Trophoblast cell (in vitro differentiated cells and primary cell): Measurements from ENCODE around the gene SLC43A3.

Source experiments
- DNase-seq, 2 donors: peaks; one replicate each; pipeline ENCODE4 v3.0.0-alpha.2; 2016
- H2AFZ ChIP-seq: 2 replicates; pipeline ENCODE4 v1.6.1; 2013; ENCODE audit warnings: low read length, moderate library complexity, mild to moderate bottlenecking; ENCODE audit not compliant: insufficient read depth, poor library complexity
- H2AK5ac ChIP-seq: 2 replicates; pipeline ENCODE4 v1.6.1; 2013; ENCODE audit warnings: mild to moderate bottlenecking, low read length
- H2BK120ac ChIP-seq: 2 replicates; pipeline ENCODE4 v1.6.1; 2013; ENCODE audit warnings: low read length, mild to moderate bottlenecking, moderate library complexity; ENCODE audit not compliant: insufficient read depth, poor library complexity
- H2BK12ac ChIP-seq: 2 replicates; pipeline ENCODE4 v1.6.1; 2013; ENCODE audit warnings: mild to moderate bottlenecking, low read length, moderate library complexity
- H2BK5ac ChIP-seq: 2 replicates; pipeline ENCODE4 v1.6.1; 2013; ENCODE audit warnings: low read length, low read depth, moderate library complexity, mild to moderate bottlenecking; ENCODE audit not compliant: poor library complexity
- H3K14ac ChIP-seq: 2 replicates; pipeline ENCODE4 v1.6.1; 2013; ENCODE audit warnings: mild to moderate bottlenecking, low read length
- H3K18ac ChIP-seq: 2 replicates; pipeline ENCODE4 v1.6.1; 2013; ENCODE audit warnings: mild to moderate bottlenecking, low read length
- H3K23ac ChIP-seq: 2 replicates; pipeline ENCODE4 v1.6.1; 2013; ENCODE audit warnings: low read length
- H3K27ac ChIP-seq: 2 replicates; pipeline ENCODE4 v1.5.1; 2013; ENCODE audit warnings: low read depth, mild to moderate bottlenecking, inconsistent platforms, low read length, moderate library complexity
- H3K27me3 ChIP-seq: 2 replicates; pipeline ENCODE4 v1.6.1; 2013; ENCODE audit warnings: inconsistent platforms, mild to moderate bottlenecking, low read length, moderate library complexity; ENCODE audit not compliant: insufficient read depth
- H3K36me3 ChIP-seq, 2 experiments: 1 replicate in 1 of 2; 2 replicates in 1 of 2; pipeline ENCODE4 v1.6.1; 2013; ENCODE audit warnings: low read length in 2 of 2, mild to moderate bottlenecking in 2 of 2, moderate library complexity in 1 of 2; ENCODE audit not compliant: insufficient read depth in 2 of 2, control insufficient read depth in 1 of 2
- H3K4ac ChIP-seq: 2 replicates; pipeline ENCODE4 v1.6.1; 2013; ENCODE audit warnings: low read depth, mild to moderate bottlenecking, low read length, moderate library complexity
- H3K4me1 ChIP-seq, 2 experiments: 1 replicate in 1 of 2; 2 replicates in 1 of 2; pipeline ENCODE4 v1.6.1; 2013; ENCODE audit warnings: low read length in 2 of 2, mild to moderate bottlenecking in 2 of 2, moderate library complexity in 1 of 2; ENCODE audit not compliant: insufficient read depth in 2 of 2, control insufficient read depth in 1 of 2
- H3K4me2 ChIP-seq: 2 replicates; pipeline ENCODE4 v1.6.1; 2013; ENCODE audit warnings: inconsistent platforms, mild to moderate bottlenecking, low read length, moderate library complexity
- H3K4me3 ChIP-seq: 2 replicates; pipeline ENCODE4 v1.5.1; 2013; ENCODE audit warnings: mild to moderate bottlenecking, low read depth, low read length, inconsistent platforms
- H3K79me1 ChIP-seq: one replicate; pipeline ENCODE4 v1.6.1; 2013; ENCODE audit warnings: low read length
- H3K79me2 ChIP-seq: 2 replicates; pipeline ENCODE4 v1.6.1; 2013; ENCODE audit warnings: low read length, mild to moderate bottlenecking; ENCODE audit not compliant: control insufficient read depth, insufficient read depth, poor library complexity
- H3K9ac ChIP-seq: 2 replicates; pipeline ENCODE4 v1.6.1; 2013; ENCODE audit warnings: mild to moderate bottlenecking, low read length
- H3K9me3 ChIP-seq: 2 replicates; pipeline ENCODE4 v1.6.1; 2013; ENCODE audit warnings: low read depth, mild to moderate bottlenecking, control low read depth, inconsistent platforms, low read length; ENCODE audit not compliant: insufficient read depth
- H4K12ac ChIP-seq: 2 replicates; pipeline ENCODE4 v1.6.1; 2013; ENCODE audit warnings: low read depth, mild to moderate bottlenecking, low read length, moderate library complexity
- H4K8ac ChIP-seq: 2 replicates; pipeline ENCODE4 v1.6.1; 2013; ENCODE audit warnings: low read depth, mild to moderate bottlenecking, low read length, moderate library complexity
- H4K91ac ChIP-seq: one replicate; pipeline ENCODE4 v1.6.1; 2013; ENCODE audit warnings: low read depth, mild to moderate bottlenecking, low read length, moderate library complexity
- WGBS: extraction: QIAGEN DNeasy Blood & Tissue Kit; methylation state at CpG from one replicate; pipeline ENCODE4 v1.1.7; 2013; ENCODE audit warnings: missing lambda C conversion rate; ENCODE audit not compliant: insufficient read length, insufficient coverage; ENCODE audit errors: extremely low coverage; 5-methylcytosine and 5-hydroxymethylcytosine counted together

Gene SLC43A3

GRCh38 chr11:57458410-57459163 is 31.7 kb upstream of the SLC43A3 start:
- H2BK120ac ChIP-seq = no peak overlapping the region
- no peak overlapping the region for H3K14ac ChIP-seq
- H3K4me1 ChIP-seq = peaks cover 5 to 7% of the 10 kb centered on the region in 2 experiments
- peaks cover 6% of the 10 kb centered on the region for H3K9me3 ChIP-seq
- H3K79me2 ChIP-seq = no peaks in the 10 kb centered on the region
- H3K4me3 ChIP-seq = no peak overlapping the region
- no CpG with 5 or more reads among the region's 44 CpGs for WGBS
- no peak overlapping the region for H3K4ac ChIP-seq
- H3K4me2 ChIP-seq = peak overlapping the region; percentile 46
- peak overlapping the region; percentile 46 for H2AFZ ChIP-seq
- no peak overlapping the region for H3K23ac ChIP-seq
- no peaks in the 10 kb centered on the region for H3K36me3 ChIP-seq
- no peak overlapping the region for H4K12ac ChIP-seq
- no peak overlapping the region for H3K18ac ChIP-seq
- no peak overlapping the region for H3K9ac ChIP-seq
- H3K27ac ChIP-seq = no peak overlapping the region
- no peak overlapping the region for H4K91ac ChIP-seq
- no peak overlapping the region for H2AK5ac ChIP-seq
- H3K27me3 ChIP-seq = peaks cover 48% of the 10 kb centered on the region
- no peak overlapping the region for H2BK12ac ChIP-seq
- H3K79me1 ChIP-seq = no peaks in the 10 kb centered on the region
- no peak overlapping the region for H4K8ac ChIP-seq
- H2BK5ac ChIP-seq = no peak overlapping the region
- DNase-seq = peak in 1 of 2 donors; percentile 65

GRCh38 chr11:57458060-57458409 is 31.1 kb upstream of the SLC43A3 start:
- Histone ChIP-seq H4K91ac (no peak overlapping the region), H2BK120ac (no peak overlapping the region), H3K14ac (no peak overlapping the region), H3K79me1 (no peaks in the 10 kb centered on the region), H3K9me3 (peaks cover 6% of the 10 kb centered on the region), H4K12ac (no peak overlapping the region), H3K27ac (no peak overlapping the region), H2AFZ (no peak overlapping the region), H3K4ac (no peak overlapping the region), H3K27me3 (peaks cover 46% of the 10 kb centered on the region), H3K4me3 (no peak overlapping the region), H2BK12ac (no peak overlapping the region), H2BK5ac (no peak overlapping the region), H4K8ac (no peak overlapping the region), H3K23ac (no peak overlapping the region), H3K18ac (no peak overlapping the region), H2AK5ac (no peak overlapping the region), H3K79me2 (no peaks in the 10 kb centered on the region), H3K4me2 (no peak overlapping the region), H3K4me1 (peaks cover 5 to 7% of the 10 kb centered on the region in 2 experiments), H3K9ac (no peak overlapping the region), H3K36me3 (no peaks in the 10 kb centered on the region)
- DNase-seq = peak in 1 of 2 donors; percentile 42
- WGBS = no CpG with 5 or more reads among the region's 16 CpGs

- no peaks in the 10 kb centered on the region for H3K79me2 ChIP-seq
- no peaks in the 10 kb centered on the region for H3K79me1 ChIP-seq
- no peak overlapping the region for H2AK5ac ChIP-seq
- no peak overlapping the region for H3K4me3 ChIP-seq
- H3K23ac ChIP-seq = no peak overlapping the region
- no peaks in the 10 kb centered on the region for H3K36me3 ChIP-seq
- no peak overlapping the region for H3K4ac ChIP-seq
- H3K4me1 ChIP-seq = peaks cover 5 to 7% of the 10 kb centered on the region in 2 experiments
- H2BK5ac ChIP-seq = no peak overlapping the region
- no peak overlapping the region for H4K12ac ChIP-seq
- no peak overlapping the region for H3K27ac ChIP-seq
- H4K91ac ChIP-seq = no peak overlapping the region
- DNase-seq = no peak
- H2BK12ac ChIP-seq = no peak overlapping the region
- H4K8ac ChIP-seq = no peak overlapping the region
- H3K18ac ChIP-seq = no peak overlapping the region
- H3K9ac ChIP-seq = no peak overlapping the region
- no peak overlapping the region for H2BK120ac ChIP-seq
- H2AFZ ChIP-seq = no peak overlapping the region
- peaks cover 42% of the 10 kb centered on the region for H3K27me3 ChIP-seq
- no CpG with 5 or more reads among the region's 7 CpGs for WGBS
- H3K4me2 ChIP-seq = no peak overlapping the region
- no peak overlapping the region for H3K14ac ChIP-seq
- H3K9me3 ChIP-seq = peaks cover 6% of the 10 kb centered on the region
Observed at GRCh38 chr11:57457643-57458023, 30.7 kb upstream of the SLC43A3 start.

GRCh38 chr11:57456960-57457642 is 30.2 kb upstream of the SLC43A3 start:
- WGBS = no CpG with 5 or more reads among the region's 19 CpGs
- Histone ChIP-seq H2BK12ac (no peak overlapping the region), H3K14ac (no peak overlapping the region), H2AK5ac (no peak overlapping the region), H2BK5ac (no peak overlapping the region), H3K27ac (no peak overlapping the region), H2BK120ac (no peak overlapping the region), H4K12ac (no peak overlapping the region), H3K9me3 (peaks cover 6% of the 10 kb centered on the region), H3K9ac (no peak overlapping the region), H3K4me2 (no peak overlapping the region), H3K79me2 (no peaks in the 10 kb centered on the region), H4K91ac (no peak overlapping the region), H3K79me1 (no peaks in the 10 kb centered on the region), H3K4me1 (peaks cover 5 to 7% of the 10 kb centered on the region in 2 experiments), H3K23ac (no peak overlapping the region), H2AFZ (no peak overlapping the region), H3K4ac (no peak overlapping the region), H4K8ac (no peak overlapping the region), H3K27me3 (peaks cover 41% of the 10 kb centered on the region), H3K36me3 (no peaks in the 10 kb centered on the region), H3K4me3 (no peak overlapping the region), H3K18ac (no peak overlapping the region)
- DNase-seq = peak; percentile 94 to 98
